WTC11 (cell line): Measurements from ENCODE around the gene TCN2. TPM values are rescaled to one million over a fixed set of nuclear protein-coding genes. Genes with fewer than 3 reads are reported as not detected.
"Not testable (repeated sequence)": the region's sequence is repeated elsewhere in the genome, so short reads cannot be mapped to it uniquely, and the experiment has no call there.

Experiments used
- ATAC-seq: fragments of 200-7000 bp; cut with Tn5 transposase; 2 replicates; pipeline ENCODE4 v1.10.0; 2021; ENCODE audit warnings: mild to moderate bottlenecking, moderate library complexity
- CTCF ChIA-PET: fragments of 300-600 bp; sonication (Branson Sonifier 250); formaldehyde crosslinking; loops from one replicate; lab custom pipeline; 2021; ENCODE audit warnings: antibody characterized with exemption; lab: Charles Lee
- POLR2A ChIA-PET: fragments of 350-600 bp; sonication (Branson Sonifier 250); formaldehyde crosslinking; loops from one replicate; lab custom pipeline; 2021; ENCODE audit warnings: antibody characterized with exemption; lab: Charles Lee
- DNase-seq: peaks from one replicate; pipeline ENCODE4 v3.0.0; 2021; ENCODE audit warnings: low spot score
- H3K27ac Mint-ChIP-seq: 2 replicates; pipeline ENCODE4 v1.8.0; 2021; ENCODE audit warnings: mixed read lengths
- H3K27me3 Mint-ChIP-seq: 2 replicates; pipeline ENCODE4 v1.8.0; 2021; ENCODE audit warnings: low read depth, mild to moderate bottlenecking, moderate library complexity, mixed read lengths
- H3K36me3 Mint-ChIP-seq: 2 replicates; pipeline ENCODE4 v1.8.0; 2021; ENCODE audit warnings: mixed read lengths
- H3K4me1 Mint-ChIP-seq: 2 replicates; pipeline ENCODE4 v1.8.0; 2022; ENCODE audit warnings: mixed read lengths
- H3K4me3 Mint-ChIP-seq: 2 replicates; pipeline ENCODE4 v1.8.0; 2021; ENCODE audit warnings: mild to moderate bottlenecking, moderate library complexity, mixed read lengths
- H3K9me3 Mint-ChIP-seq: 2 replicates; pipeline ENCODE4 v1.8.0; 2021; ENCODE audit warnings: mixed read lengths
- ATF3 ChIP-seq: sonication (generic); formaldehyde crosslinking; conservative IDR thresholded peaks from 2 replicates; pipeline ENCODE4 v1.8.1; 2022; ENCODE audit warnings: mild to moderate bottlenecking, missing genetic modification reagents
- ESRRA ChIP-seq: sonication (generic); formaldehyde crosslinking; IDR thresholded peaks from 2 replicates; pipeline ENCODE4 v1.8.1; 2022; ENCODE audit warnings: mild to moderate bottlenecking, missing genetic modification reagents, borderline replicate concordance
- FOXP1 ChIP-seq: sonication (generic); formaldehyde crosslinking; IDR thresholded peaks from 2 replicates; pipeline ENCODE4 v1.8.0; 2022; ENCODE audit warnings: missing genetic modification reagents, mild to moderate bottlenecking, moderate library complexity, borderline replicate concordance
- GTF2I ChIP-seq: fragments of 250-450 bp; sonication (Bioruptor Pico); conservative IDR thresholded peaks from 2 replicates; pipeline ENCODE4 v1.4.0; 2021; ENCODE audit warnings: mild to moderate bottlenecking
- HMGA2 ChIP-seq: fragments of 250-450 bp; sonication (Bioruptor Pico); IDR thresholded peaks from 2 replicates; pipeline ENCODE4 v1.4.0; 2021; ENCODE audit warnings: mild to moderate bottlenecking, moderate library complexity
- JAZF1 ChIP-seq: fragments of 250-450 bp; sonication (Bioruptor Pico); IDR thresholded peaks from 2 replicates; pipeline ENCODE4 v1.9.0; 2021; ENCODE audit warnings: moderate library complexity, mild to moderate bottlenecking, inconsistent platforms
- MXD4 ChIP-seq: fragments of 250-450 bp; sonication (Bioruptor Pico); IDR thresholded peaks from 2 replicates; pipeline ENCODE4 v1.8.0; 2021; ENCODE audit warnings: mild to moderate bottlenecking, moderate library complexity, borderline replicate concordance
- MYBL2 ChIP-seq: sonication (generic); formaldehyde crosslinking; IDR thresholded peaks from 2 replicates; pipeline ENCODE4 v1.8.1; 2023; ENCODE audit warnings: mild to moderate bottlenecking, moderate library complexity, missing genetic modification reagents
- NR3C1 ChIP-seq: sonication (generic); formaldehyde crosslinking; conservative IDR thresholded peaks from 2 replicates; pipeline ENCODE4 v1.8.1; 2023; ENCODE audit warnings: low read depth, mild to moderate bottlenecking, missing genetic modification reagents
- RELA ChIP-seq: sonication (generic); formaldehyde crosslinking; IDR thresholded peaks from 2 replicates; pipeline ENCODE4 v1.8.1; 2022; ENCODE audit warnings: missing genetic modification reagents, mild to moderate bottlenecking, borderline replicate concordance
- STAT6 ChIP-seq: sonication (generic); formaldehyde crosslinking; conservative IDR thresholded peaks from 2 replicates; pipeline ENCODE4 v1.8.1; 2023; ENCODE audit warnings: mild to moderate bottlenecking, low read depth, missing genetic modification reagents, moderate library complexity
- ZBTB21 ChIP-seq: sonication (generic); formaldehyde crosslinking; IDR thresholded peaks from 2 replicates; pipeline ENCODE4 v1.8.1; 2023; ENCODE audit warnings: mild to moderate bottlenecking, missing genetic modification reagents, borderline replicate concordance
- ZNF219 ChIP-seq: sonication (generic); formaldehyde crosslinking; IDR thresholded peaks from 2 replicates; pipeline ENCODE4 v1.8.0; 2023; ENCODE audit warnings: missing genetic modification reagents, mild to moderate bottlenecking, borderline replicate concordance
- ZNF281 ChIP-seq: sonication (generic); formaldehyde crosslinking; IDR thresholded peaks from 2 replicates; pipeline ENCODE4 v1.8.0; 2023; ENCODE audit warnings: mild to moderate bottlenecking, missing genetic modification reagents
- ZNF423 ChIP-seq: fragments of 250-450 bp; sonication (Bioruptor Pico); IDR thresholded peaks from 2 replicates; pipeline ENCODE4 v2.1.2; 2022; ENCODE audit warnings: mild to moderate bottlenecking, moderate library complexity
- ZNF425 ChIP-seq: fragments of 250-450 bp; sonication (Bioruptor Pico); conservative IDR thresholded peaks from 2 replicates; pipeline ENCODE4 v1.9.0; 2021; ENCODE audit warnings: mild to moderate bottlenecking
- total RNA-seq: library from RNA; stranded (reverse); gene quantifications from 3 replicates; pipeline ENCODE4 v1.2.3, GENCODE V29; 2021
- TF ChIP-seq, protein P1 (sequence below): sonication (generic); formaldehyde crosslinking; IDR thresholded peaks from 2 replicates; pipeline ENCODE4 v1.8.0; 2022; ENCODE audit warnings: mild to moderate bottlenecking, missing genetic modification reagents

Gene TCN2
- total RNA-seq, 1 experiment from 2014 or later: 39.0 TPM

DNA sequence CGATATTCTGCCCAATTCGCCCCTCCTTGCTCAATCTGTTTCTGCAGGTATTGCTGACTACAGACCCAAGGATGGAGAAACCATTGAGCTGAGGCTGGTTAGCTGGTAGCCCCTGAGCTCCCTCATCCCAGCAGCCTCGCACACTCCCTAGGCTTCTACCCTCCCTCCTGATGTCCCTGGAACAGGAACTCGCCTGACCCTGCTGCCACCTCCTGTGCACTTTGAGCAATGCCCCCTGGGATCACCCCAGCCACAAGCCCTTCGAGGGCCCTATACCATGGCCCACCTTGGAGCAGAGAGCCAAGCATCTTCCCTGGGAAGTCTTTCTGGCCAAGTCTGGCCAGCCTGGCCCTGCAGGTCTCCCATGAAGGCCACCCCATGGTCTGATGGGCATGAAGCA lies 19.4 kb downstream of the TCN2 start (continued):
- TF ChIP-seq STAT6 (CRISPR knock-in tag) (no peak), ZNF219 (no peak)

DNA sequence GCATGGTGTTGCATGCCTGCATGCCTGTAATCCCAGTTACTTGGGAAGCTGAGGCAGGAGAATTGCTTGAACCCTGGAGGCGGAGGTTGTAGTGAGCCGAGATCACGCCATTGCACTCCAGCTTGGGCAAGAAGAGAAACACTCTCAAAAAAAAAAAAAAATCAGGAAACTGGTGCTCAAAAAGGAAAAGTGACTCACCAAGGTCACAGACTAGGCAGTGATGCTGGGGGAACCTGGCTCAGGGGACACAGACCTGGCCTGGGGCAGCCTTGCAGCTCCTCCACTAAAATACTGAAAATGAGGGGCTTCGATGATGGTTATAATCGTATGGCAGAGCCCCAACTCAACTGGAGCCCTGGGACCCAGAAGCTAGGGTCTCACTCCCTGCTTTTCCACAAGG lies 20.5 kb downstream of the TCN2 start:
- POLR2A ChIA-PET: interaction anchor here (1.1 kb wide), 1 partner anchor 20 kb away, joined by 3 read pairs; the partner anchor contains the start of gene TCN2
- Mint-ChIP-seq H3K36me3 (peaks cover 22% of the 10 kb centered on the region), H3K4me1 (peaks cover 5% of the 10 kb centered on the region), H3K27ac (no peak overlapping the region), H3K27me3 (no peaks in the 10 kb centered on the region), H3K4me3 (no peak overlapping the region), H3K9me3 (no peaks in the 10 kb centered on the region; the same call in 1 of the 2 replicates)
- ATAC-seq (no peak), DNase-seq (no peak)
- CTCF ChIA-PET: interaction anchor here (1.5 kb wide), 1 partner anchor 128 kb away, joined by 6 read pairs; no protein-coding TSS in a partner anchor
- TF ChIP-seq ZBTB21 (CRISPR knock-in tag) (no peak), ZNF219 (no peak), NR3C1 (CRISPR knock-in tag) (no peak), ATF3 (CRISPR knock-in tag) (no peak), RELA (no peak), MYBL2 (no peak), JAZF1 (CRISPR knock-in tag) (no peak), ZNF281 (no peak), GTF2I (no peak), ZNF423 (CRISPR knock-in tag) (no peak), HMGA2 (CRISPR knock-in tag) (no peak), FOXP1 (CRISPR knock-in tag) (no peak)

- ChIA-PET POLR2A (interaction anchor here (0.7 to 1.0 kb wide), 2 partner anchors 14 to 366 kb away, joined by 4 read pairs; no protein-coding TSS in a partner anchor), CTCF (interaction anchor here (0.6 to 1.5 kb wide), 3 partner anchors 22 to 127 kb away, joined by 3 to 6 read pairs (median 4); partner anchors contain the start of gene TCN2)
- H3K27ac Mint-ChIP-seq: no peak overlapping the region
- no peak overlapping the region for H3K4me3 Mint-ChIP-seq
- peaks cover 14% of the 10 kb centered on the region for H3K36me3 Mint-ChIP-seq
- no peak for TF ChIP-seq MXD4 (CRISPR knock-in tag)
- TF ChIP-seq ZNF425: no peak
- TF ChIP-seq ESRRA (CRISPR knock-in tag): no peak
- TF ChIP-seq, protein P1, sequence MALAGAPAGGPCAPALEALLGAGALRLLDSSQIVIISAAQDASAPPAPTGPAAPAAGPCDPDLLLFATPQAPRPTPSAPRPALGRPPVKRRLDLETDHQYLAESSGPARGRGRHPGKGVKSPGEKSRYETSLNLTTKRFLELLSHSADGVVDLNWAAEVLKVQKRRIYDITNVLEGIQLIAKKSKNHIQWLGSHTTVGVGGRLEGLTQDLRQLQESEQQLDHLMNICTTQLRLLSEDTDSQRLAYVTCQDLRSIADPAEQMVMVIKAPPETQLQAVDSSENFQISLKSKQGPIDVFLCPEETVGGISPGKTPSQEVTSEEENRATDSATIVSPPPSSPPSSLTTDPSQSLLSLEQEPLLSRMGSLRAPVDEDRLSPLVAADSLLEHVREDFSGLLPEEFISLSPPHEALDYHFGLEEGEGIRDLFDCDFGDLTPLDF (CRISPR knock-in tag): no peak
- ATAC-seq (no peak), DNase-seq (no peak)
- H3K4me1 Mint-ChIP-seq: peaks cover 5% of the 10 kb centered on the region
- no peaks in the 10 kb centered on the region; the same call in 1 of the 2 replicates for H3K9me3 Mint-ChIP-seq
- 0 out of 2 replicates have a peak, but pooled peaks cover 2% of the 10 kb centered on the region for H3K27me3 Mint-ChIP-seq
Measured at GRCh38 chr22:30628491-30628890, 21.5 kb downstream of the TCN2 start.

GRCh38 chr22:30631469-30631868 lies 24.5 kb downstream of the TCN2 start:
- POLR2A ChIA-PET, H3K4me3 Mint-ChIP-seq, H3K27me3 Mint-ChIP-seq, H3K36me3 Mint-ChIP-seq, H3K27ac Mint-ChIP-seq, ATAC-seq, CTCF ChIA-PET, H3K9me3 Mint-ChIP-seq, DNase-seq: not testable (repeated sequence)
- peaks cover 14% of the 10 kb centered on the region for H3K4me1 Mint-ChIP-seq
